ENCODE results near the gene IFT81. TPM values are rescaled to one million over a fixed set of nuclear protein-coding genes. Genes with fewer than 3 reads are reported as not detected.

The IFT81 gene
- total and polyA plus RNA-seq, 2 donors (not counting 3 experiments of a cell fraction or from before 2014, with no cell fraction given) = 2.4 to 9.8 TPM

DNA sequence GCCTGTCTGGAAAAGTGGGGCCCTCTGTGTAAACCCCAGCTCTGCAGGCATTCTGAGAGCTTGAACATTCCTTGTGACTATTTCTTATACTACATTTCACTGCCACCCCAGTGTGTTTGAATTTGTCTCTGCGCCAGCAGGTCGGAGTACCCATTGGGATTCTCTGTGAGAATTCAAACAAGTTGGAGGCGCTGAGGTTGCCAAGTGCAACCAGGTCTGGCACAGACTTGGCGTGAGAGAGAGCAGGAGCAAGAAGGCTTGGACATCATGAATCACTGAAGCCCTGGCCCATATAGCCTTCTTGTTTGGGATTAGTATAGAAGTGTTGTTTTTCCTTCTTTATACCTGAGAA lies 123.9 kb downstream of the IFT81 start:
- dilution Hi-C loops (cut with MboI; ENCODE audit: extremely low pct_ligation_motif_present, low sequenced_read_pairs) (no loop called here), intact Hi-C loops (cut with micrococcal nuclease) (no loop called here)
- no TSS peak for BruUV-seq (replicated peaks)

DNA sequence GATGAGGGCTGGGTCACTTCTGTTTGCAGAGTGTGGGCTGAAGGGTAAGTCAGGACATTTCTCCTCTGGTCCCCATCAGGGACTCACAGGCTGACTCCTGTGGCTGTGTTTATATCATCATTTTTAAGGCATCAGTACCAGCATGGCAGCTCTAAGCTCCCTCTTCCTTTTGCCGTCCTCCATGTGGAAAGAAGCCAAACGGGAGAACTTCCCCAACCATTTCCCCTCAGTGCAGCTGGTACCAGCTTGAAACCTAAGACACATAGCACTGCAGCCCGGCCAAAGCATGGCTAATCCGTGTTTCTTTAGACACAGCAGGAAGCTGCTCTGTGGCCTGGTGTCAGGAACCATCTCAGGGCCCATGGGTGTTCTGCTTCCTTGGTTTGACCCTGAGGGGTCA lies 124.9 kb downstream of the IFT81 start:
- FAIRE-seq (no peak), DNase-seq (ENCODE audit: low read depth, low spot score) (peak; percentile 30)
- Histone ChIP-seq H3K9me3 (replicated peaks; ENCODE audit: control insufficient read depth, insufficient read depth, low read length) (no peaks in the 10 kb centered on the region), H4K20me1 (replicated peaks; ENCODE audit: control insufficient read depth, extremely low read depth, insufficient read depth, low read length) (no peaks in the 10 kb centered on the region), H2AFZ (ENCODE audit: low read depth, low read length) (no peak overlapping the region), H3K27ac (ENCODE audit: insufficient read depth, low read depth, low read length) (no peak overlapping the region), H3K9me1 (replicated peaks; ENCODE audit: control insufficient read depth, extremely low read depth, insufficient read depth, low read length) (no peaks in the 10 kb centered on the region), H3K36me3 (ENCODE audit: control insufficient read depth in 2 of 2, extremely low read depth in 1 of 2, insufficient read depth in 2 of 2, low read length in 2 of 2) (no peaks in the 10 kb centered on the region), H3K4me2 (ENCODE audit: insufficient read depth, low read length) (no peak overlapping the region), H3K9ac (replicated peaks; ENCODE audit: extremely low read depth, insufficient read depth, low read length) (no peak overlapping the region), H3K4me1 (ENCODE audit: control insufficient read depth, extremely low read depth, insufficient read depth, low read length) (no peaks in the 10 kb centered on the region), H3K27me3 (ENCODE audit: control insufficient read depth in 2 of 2, insufficient read depth in 2 of 2, low read length in 2 of 2) (no peaks in the 10 kb centered on the region), H3K79me2 (ENCODE audit: control insufficient read depth, insufficient read depth, low read length) (no peaks in the 10 kb centered on the region), H3K4me3 (replicated peaks in 1 of 3; ENCODE audit: insufficient read depth in 1 of 3, low read depth in 1 of 3, low read length in 3 of 3) (no peak overlapping the region)
- intact Hi-C loops (cut with micrococcal nuclease) (no loop called here), dilution Hi-C loops (cut with MboI; ENCODE audit: extremely low pct_ligation_motif_present, low sequenced_read_pairs) (no loop called here)
- POLR2A ChIA-PET = no interaction called here
- no peak for TF ChIP-seq POLR2AphosphoS5 (IDR thresholded peaks at IDR 0.05; ENCODE audit: insufficient read depth, low read depth, low read length)
- no peak for TF ChIP-seq GATA2 (IDR thresholded peaks at IDR 0.05; ENCODE audit: insufficient read depth, insufficient read length, low read depth, low read length)
- TF ChIP-seq POLR2A (IDR thresholded peaks at IDR 0.05; ENCODE audit: low read depth, low read length) = no peak
- no peak for TF ChIP-seq MYC (IDR thresholded peaks at IDR 0.05; ENCODE audit: low read depth, low read length)
- TF ChIP-seq, protein P1, sequence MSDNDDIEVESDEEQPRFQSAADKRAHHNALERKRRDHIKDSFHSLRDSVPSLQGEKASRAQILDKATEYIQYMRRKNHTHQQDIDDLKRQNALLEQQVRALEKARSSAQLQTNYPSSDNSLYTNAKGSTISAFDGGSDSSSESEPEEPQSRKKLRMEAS (IDR thresholded peaks at IDR 0.05; ENCODE audit: insufficient read depth, insufficient read length) = no peak
- TF ChIP-seq JUN (IDR thresholded peaks at IDR 0.05; ENCODE audit: borderline replicate concordance, insufficient read depth, insufficient read length, low read depth) = no peak
- CTCF ChIA-PET = interaction anchor here (1.6 to 1.9 kb wide), 3 partner anchors 9 to 150 kb away, joined by 4 to 6 read pairs (median 4); no protein-coding TSS in a partner anchor
- no TSS peak for BruUV-seq (replicated peaks)

More for the DNA sequence above, 123.9 kb downstream of the IFT81 start:
- no peak for DNase-seq (ENCODE audit: low read depth, low spot score)
- POLR2A ChIA-PET = no interaction called here
- no peak overlapping the region for H3K4me2 ChIP-seq (ENCODE audit: insufficient read depth, low read length)
- no peak overlapping the region for H3K27ac ChIP-seq (ENCODE audit: insufficient read depth, low read depth, low read length)
- H3K27me3 ChIP-seq (ENCODE audit: control insufficient read depth in 2 of 2, insufficient read depth in 2 of 2, low read length in 2 of 2) = no peaks in the 10 kb centered on the region
- no peaks in the 10 kb centered on the region for H3K9me1 ChIP-seq (replicated peaks; ENCODE audit: control insufficient read depth, extremely low read depth, insufficient read depth, low read length)
- H3K9me3 ChIP-seq (replicated peaks; ENCODE audit: control insufficient read depth, insufficient read depth, low read length) = no peaks in the 10 kb centered on the region
- H3K4me1 ChIP-seq (ENCODE audit: control insufficient read depth, extremely low read depth, insufficient read depth, low read length) = no peaks in the 10 kb centered on the region
- no peak overlapping the region for H2AFZ ChIP-seq (ENCODE audit: low read depth, low read length)
- no peak for FAIRE-seq
- no peaks in the 10 kb centered on the region for H4K20me1 ChIP-seq (replicated peaks; ENCODE audit: control insufficient read depth, extremely low read depth, insufficient read depth, low read length)
- TF ChIP-seq, protein P1 (IDR thresholded peaks at IDR 0.05; ENCODE audit: insufficient read depth, insufficient read length) = no peak
- CTCF ChIA-PET = interaction anchor here (0.7 to 1.9 kb wide), 6 partner anchors 9 to 184 kb away, joined by 3 to 7 read pairs (median 3); no protein-coding TSS in a partner anchor
- H3K79me2 ChIP-seq (ENCODE audit: control insufficient read depth, insufficient read depth, low read length) = no peaks in the 10 kb centered on the region
- H3K9ac ChIP-seq (replicated peaks; ENCODE audit: extremely low read depth, insufficient read depth, low read length) = no peak overlapping the region
- no peak overlapping the region for H3K4me3 ChIP-seq (replicated peaks in 1 of 3; ENCODE audit: insufficient read depth in 1 of 3, low read depth in 1 of 3, low read length in 3 of 3)
- no peaks in the 10 kb centered on the region for H3K36me3 ChIP-seq (ENCODE audit: control insufficient read depth in 2 of 2, extremely low read depth in 1 of 2, insufficient read depth in 2 of 2, low read length in 2 of 2)

All from endothelial cell of umbilical vein (primary cell).